GM10266 (cell line): ENCODE data around the gene IKBKG.

Experiments
- DNase-seq: peaks from one replicate; pipeline ENCODE4 v3.0.0; 2012; ENCODE audit errors: extremely low spot score
- CTCF ChIP-seq: IDR thresholded peaks from 2 replicates; pipeline ENCODE4 v1.5.1; 2012; ENCODE audit warnings: mild to moderate bottlenecking, low read depth; ENCODE audit not compliant: control insufficient read depth, insufficient read depth; ENCODE audit errors: missing control alignments

The IKBKG gene

GRCh38 chrX:154540897-154541535 is 6.4 kb upstream of the IKBKG start:
- TF ChIP-seq CTCF: no peak
- no peak for DNase-seq

GRCh38 chrX:154541589-154541895 is 5.9 kb upstream of the IKBKG start:
- DNase-seq: no peak
- no peak for TF ChIP-seq CTCF

- DNase-seq: no peak
- TF ChIP-seq CTCF: no peak
Measured at GRCh38 chrX:154541896-154542722, 5.3 kb upstream of the IKBKG start.

- no peak for TF ChIP-seq CTCF
Measured at GRCh38 chrX:154542723-154543424, 4.5 kb upstream of the IKBKG start.

GRCh38 chrX:154545673-154546274 is 1.6 kb upstream of the IKBKG start:
- DNase-seq: no peak

More at GRCh38 chrX:154542723-154543424, 4.5 kb upstream of the IKBKG start:
- no peak for DNase-seq

More at GRCh38 chrX:154545673-154546274, 1.6 kb upstream of the IKBKG start:
- TF ChIP-seq CTCF: no peak
